Measurements from ENCODE around the gene SNN.

Gene SNN

GRCh38 chr16:11642765-11643116, 25.5 kb upstream of the SNN start:
- Mint-ChIP-seq H3K27ac (no peak overlapping the region), H3K27me3 (no peaks in the 10 kb centered on the region), H3K4me1 (ENCODE audit: low read depth) (peaks cover 16% of the 10 kb centered on the region), H3K9me3 (no peaks in the 10 kb centered on the region), H3K36me3 (ENCODE audit: low read depth) (no peaks in the 10 kb centered on the region), H3K4me3 (no peak overlapping the region)
- no peak for DNase-seq

- Mint-ChIP-seq H3K27me3 (no peaks in the 10 kb centered on the region), H3K27ac (no peak overlapping the region), H3K4me1 (ENCODE audit: low read depth) (peaks cover 5% of the 10 kb centered on the region), H3K36me3 (ENCODE audit: low read depth) (no peaks in the 10 kb centered on the region), H3K9me3 (no peaks in the 10 kb centered on the region), H3K4me3 (no peak overlapping the region)
- no peak for DNase-seq
Measured at GRCh38 chr16:11649276-11649675, 19.0 kb upstream of the SNN start.

GRCh38 chr16:11650641-11651591, 17.3 kb upstream of the SNN start:
- Mint-ChIP-seq H3K4me1 (ENCODE audit: low read depth) (peaks cover 10% of the 10 kb centered on the region), H3K27ac (no peak overlapping the region), H3K36me3 (ENCODE audit: low read depth) (no peaks in the 10 kb centered on the region), H3K27me3 (no peaks in the 10 kb centered on the region), H3K9me3 (no peaks in the 10 kb centered on the region), H3K4me3 (no peak overlapping the region)
- DNase-seq, result no peak

GRCh38 chr16:11651796-11652195, 16.5 kb upstream of the SNN start:
- Mint-ChIP-seq H3K9me3 (no peaks in the 10 kb centered on the region), H3K27ac (no peak overlapping the region), H3K36me3 (ENCODE audit: low read depth) (no peaks in the 10 kb centered on the region), H3K27me3 (no peaks in the 10 kb centered on the region), H3K4me3 (no peak overlapping the region), H3K4me1 (ENCODE audit: low read depth) (peaks cover 10% of the 10 kb centered on the region)
- no peak for DNase-seq

- peaks cover 10% of the 10 kb centered on the region for H3K4me1 Mint-ChIP-seq (ENCODE audit: low read depth)
- no peaks in the 10 kb centered on the region for H3K36me3 Mint-ChIP-seq (ENCODE audit: low read depth)
- H3K4me3 Mint-ChIP-seq, result no peak overlapping the region
- no peaks in the 10 kb centered on the region for H3K9me3 Mint-ChIP-seq
- no peak overlapping the region for H3K27ac Mint-ChIP-seq
- H3K27me3 Mint-ChIP-seq, result no peaks in the 10 kb centered on the region
- DNase-seq, result no peak
Measured at GRCh38 chr16:11655655-11656054, 12.6 kb upstream of the SNN start.

GRCh38 chr16:11657556-11657955, 10.7 kb upstream of the SNN start:
- Mint-ChIP-seq H3K27me3 (no peaks in the 10 kb centered on the region), H3K4me3 (no peak overlapping the region), H3K27ac (no peak overlapping the region), H3K36me3 (ENCODE audit: low read depth) (no peaks in the 10 kb centered on the region), H3K9me3 (no peaks in the 10 kb centered on the region), H3K4me1 (ENCODE audit: low read depth) (peaks cover 10% of the 10 kb centered on the region)
- no peak for DNase-seq

GRCh38 chr16:11658896-11659708, 9.2 kb upstream of the SNN start:
- no peaks in the 10 kb centered on the region for H3K9me3 Mint-ChIP-seq
- no peak for DNase-seq
- no peaks in the 10 kb centered on the region for H3K36me3 Mint-ChIP-seq (ENCODE audit: low read depth)
- H3K4me3 Mint-ChIP-seq, result no peak overlapping the region
- no peak overlapping the region for H3K27ac Mint-ChIP-seq
- H3K27me3 Mint-ChIP-seq, result no peaks in the 10 kb centered on the region
- H3K4me1 Mint-ChIP-seq (ENCODE audit: low read depth), result peaks cover 11% of the 10 kb centered on the region

GRCh38 chr16:11660565-11660964, 7.7 kb upstream of the SNN start:
- no peak overlapping the region for H3K27ac Mint-ChIP-seq
- H3K9me3 Mint-ChIP-seq, result no peaks in the 10 kb centered on the region
- DNase-seq, result no peak
- H3K36me3 Mint-ChIP-seq (ENCODE audit: low read depth), result no peaks in the 10 kb centered on the region
- no peaks in the 10 kb centered on the region for H3K27me3 Mint-ChIP-seq
- no peak overlapping the region for H3K4me3 Mint-ChIP-seq
- peaks cover 18% of the 10 kb centered on the region for H3K4me1 Mint-ChIP-seq (ENCODE audit: low read depth)

GRCh38 chr16:11662582-11662981, 5.7 kb upstream of the SNN start:
- Mint-ChIP-seq H3K36me3 (ENCODE audit: low read depth) (no peaks in the 10 kb centered on the region), H3K9me3 (no peaks in the 10 kb centered on the region), H3K4me3 (no peak overlapping the region), H3K4me1 (ENCODE audit: low read depth) (peaks cover 32% of the 10 kb centered on the region), H3K27ac (peak overlapping the region; percentile 22), H3K27me3 (no peaks in the 10 kb centered on the region)
- DNase-seq, result no peak

GRCh38 chr16:11665071-11665491, 3.2 kb upstream of the SNN start:
- DNase-seq, result peak; percentile 60
- no peaks in the 10 kb centered on the region for H3K36me3 Mint-ChIP-seq (ENCODE audit: low read depth)
- no peaks in the 10 kb centered on the region for H3K27me3 Mint-ChIP-seq
- H3K9me3 Mint-ChIP-seq, result no peaks in the 10 kb centered on the region
- H3K4me3 Mint-ChIP-seq, result peak overlapping the region; percentile 48
- peaks cover 44% of the 10 kb centered on the region for H3K4me1 Mint-ChIP-seq (ENCODE audit: low read depth)
- H3K27ac Mint-ChIP-seq, result peak overlapping the region; percentile 86

- Mint-ChIP-seq H3K4me1 (ENCODE audit: low read depth) (peaks cover 57% of the 10 kb centered on the region), H3K36me3 (ENCODE audit: low read depth) (no peaks in the 10 kb centered on the region), H3K4me3 (peak overlapping the region; percentile 32), H3K27ac (peak overlapping the region; percentile 4), H3K9me3 (no peaks in the 10 kb centered on the region), H3K27me3 (no peaks in the 10 kb centered on the region)
- DNase-seq, result no peak
Measured at GRCh38 chr16:11666103-11667055, 1.9 kb upstream of the SNN start.

- no peaks in the 10 kb centered on the region for H3K9me3 Mint-ChIP-seq
- peak overlapping the region; percentile 65 for H3K4me3 Mint-ChIP-seq
- no peaks in the 10 kb centered on the region for H3K27me3 Mint-ChIP-seq
- no peaks in the 10 kb centered on the region for H3K36me3 Mint-ChIP-seq (ENCODE audit: low read depth)
- H3K4me1 Mint-ChIP-seq (ENCODE audit: low read depth), result peaks cover 67% of the 10 kb centered on the region
- DNase-seq, result no peak
- no peak overlapping the region for H3K27ac Mint-ChIP-seq
Measured at GRCh38 chr16:11667221-11667823, 933 bp upstream of the SNN start.

- H3K27me3 Mint-ChIP-seq, result no peaks in the 10 kb centered on the region
- H3K36me3 Mint-ChIP-seq (ENCODE audit: low read depth), result no peaks in the 10 kb centered on the region
- peaks cover 76% of the 10 kb centered on the region for H3K4me1 Mint-ChIP-seq (ENCODE audit: low read depth)
- H3K27ac Mint-ChIP-seq, result no peak overlapping the region
- DNase-seq, result peak; percentile 61
- no peaks in the 10 kb centered on the region for H3K9me3 Mint-ChIP-seq
- peak overlapping the region; percentile 77 for H3K4me3 Mint-ChIP-seq
Measured at GRCh38 chr16:11668623-11669379, 546 bp downstream of the SNN start.
